Endothelial cell of umbilical vein (primary cell): ENCODE results near the gene RSBN1.

Experiments used
- POLR2A ChIP-seq: IDR thresholded peaks from 2 replicates; pipeline ENCODE4 v1.6.1; 2012; ENCODE audit warnings: low read depth, mild to moderate bottlenecking, control low read depth, low read length
- POLR2AphosphoS5 ChIP-seq: IDR thresholded peaks from 2 replicates; pipeline ENCODE4 v1.6.1; 2012; ENCODE audit warnings: low read depth, mild to moderate bottlenecking, control low read depth, low read length, moderate library complexity; ENCODE audit not compliant: insufficient read depth

- TF ChIP-seq POLR2AphosphoS5 (no peak), POLR2A (no peak)
Observed at GRCh38 chr1:113813218-113813617, 942 bp upstream of the RSBN1 start.
